ENCODE measurements around the gene ANXA6. TPM values are rescaled to one million over a fixed set of nuclear protein-coding genes. Genes with fewer than 3 reads are reported as not detected.
"Not testable (repeated sequence)": the region's sequence is repeated elsewhere in the genome, so short reads cannot be mapped to it uniquely, and the experiment has no call there.

The ANXA6 gene
- total RNA-seq, 2 donors from 2014 or later: 204 to 235 TPM

DNA sequence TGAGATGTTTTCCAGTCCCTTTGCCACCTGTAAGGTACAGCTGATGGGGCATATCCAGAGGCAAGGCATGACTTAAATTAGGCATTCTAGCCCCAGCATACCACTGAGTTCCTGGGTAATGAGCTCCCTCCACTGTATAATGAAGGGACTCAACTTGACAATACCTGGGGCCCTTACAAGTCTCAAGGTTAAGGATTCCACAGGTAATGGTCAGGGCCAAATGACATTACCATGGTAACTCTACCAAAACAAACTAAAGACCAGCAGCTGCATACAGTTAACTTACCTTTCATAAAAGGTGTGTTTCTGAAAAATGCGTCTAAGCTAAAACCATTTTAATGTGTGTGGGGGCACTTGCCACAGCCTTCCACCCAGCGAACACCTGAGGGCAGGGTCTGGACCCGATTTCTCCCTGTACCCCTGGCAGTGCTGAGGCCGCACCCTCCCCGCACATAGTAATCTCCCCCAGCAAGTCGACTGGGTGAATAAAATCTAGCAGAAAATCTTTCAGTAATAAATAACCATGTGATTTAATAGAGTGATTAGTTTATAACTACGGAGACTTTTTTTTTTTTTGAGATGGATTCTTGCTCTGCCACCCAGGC, 42.1 kb upstream of the ANXA6 start:
- Histone ChIP-seq H3K4me1 (ENCODE audit: control insufficient read depth, insufficient read depth, low read length) (no peaks in the 10 kb centered on the region), H3K27me3 (ENCODE audit: control insufficient read depth, insufficient read depth, low read length, poor library complexity, severe bottlenecking) (peaks cover 49% of the 10 kb centered on the region), H3K9ac (ENCODE audit: extremely low read depth, low read length, poor library complexity, severe bottlenecking) (no peak overlapping the region), H3K4me3 (ENCODE audit: low read length) (no peak overlapping the region), H3K9me3 (ENCODE audit: control insufficient read depth, low read length) (no peaks in the 10 kb centered on the region), H3K27ac (ENCODE audit: low read depth, low read length) (no peak overlapping the region), H3K36me3 (ENCODE audit: control insufficient read depth, insufficient read depth, low read length) (no peaks in the 10 kb centered on the region)
- WGBS, 2 experiments (ENCODE audit: insufficient coverage in 1 of 2, insufficient read length in 1 of 2): 92 to 100% methylated on average over 3 to 6 of the region's 7 CpGs
- Mint-ChIP-seq H3K36me3 (ENCODE audit: low read depth) (no peaks in the 10 kb centered on the region), H3K27ac (no peak overlapping the region), H3K4me1 (peaks cover 7% of the 10 kb centered on the region), H3K27me3 (ENCODE audit: insufficient read depth) (peaks cover 46% of the 10 kb centered on the region), H3K9me3 (no peaks in the 10 kb centered on the region), H3K4me3 (no peak overlapping the region)
- no peak for DNase-seq
- TF ChIP-seq, protein P1, sequence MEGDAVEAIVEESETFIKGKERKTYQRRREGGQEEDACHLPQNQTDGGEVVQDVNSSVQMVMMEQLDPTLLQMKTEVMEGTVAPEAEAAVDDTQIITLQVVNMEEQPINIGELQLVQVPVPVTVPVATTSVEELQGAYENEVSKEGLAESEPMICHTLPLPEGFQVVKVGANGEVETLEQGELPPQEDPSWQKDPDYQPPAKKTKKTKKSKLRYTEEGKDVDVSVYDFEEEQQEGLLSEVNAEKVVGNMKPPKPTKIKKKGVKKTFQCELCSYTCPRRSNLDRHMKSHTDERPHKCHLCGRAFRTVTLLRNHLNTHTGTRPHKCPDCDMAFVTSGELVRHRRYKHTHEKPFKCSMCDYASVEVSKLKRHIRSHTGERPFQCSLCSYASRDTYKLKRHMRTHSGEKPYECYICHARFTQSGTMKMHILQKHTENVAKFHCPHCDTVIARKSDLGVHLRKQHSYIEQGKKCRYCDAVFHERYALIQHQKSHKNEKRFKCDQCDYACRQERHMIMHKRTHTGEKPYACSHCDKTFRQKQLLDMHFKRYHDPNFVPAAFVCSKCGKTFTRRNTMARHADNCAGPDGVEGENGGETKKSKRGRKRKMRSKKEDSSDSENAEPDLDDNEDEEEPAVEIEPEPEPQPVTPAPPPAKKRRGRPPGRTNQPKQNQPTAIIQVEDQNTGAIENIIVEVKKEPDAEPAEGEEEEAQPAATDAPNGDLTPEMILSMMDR (conservative IDR thresholded peaks at IDR 0.05): no peak

DNA sequence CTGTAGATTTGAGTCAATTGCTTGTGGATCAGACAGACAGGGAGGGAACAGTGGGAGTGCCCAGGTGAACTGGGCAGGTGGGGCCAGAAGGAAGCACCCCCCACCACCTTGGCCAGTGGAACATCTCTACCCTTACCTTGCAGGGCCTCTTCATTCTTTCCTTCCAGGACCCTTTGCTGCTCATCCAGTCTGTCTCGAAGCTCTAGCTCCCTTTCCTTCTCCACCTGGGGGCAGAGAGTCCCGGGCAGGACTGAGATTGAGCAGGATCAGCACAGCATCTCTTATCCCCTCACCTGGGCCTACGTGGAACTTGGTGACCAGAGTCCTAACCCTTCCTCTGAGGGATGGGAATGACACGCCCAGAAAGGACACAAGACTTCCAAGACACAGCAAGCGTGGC, 41.3 kb upstream of the ANXA6 start:
- H3K36me3 ChIP-seq (ENCODE audit: control insufficient read depth, insufficient read depth, low read length): no peaks in the 10 kb centered on the region
- no peak for DNase-seq
- H3K27me3 ChIP-seq (ENCODE audit: control insufficient read depth, insufficient read depth, low read length, poor library complexity, severe bottlenecking): peaks cover 49% of the 10 kb centered on the region
- TF ChIP-seq, protein P1 (conservative IDR thresholded peaks at IDR 0.05): no peak
- peaks cover 7% of the 10 kb centered on the region for H3K4me1 Mint-ChIP-seq
- no peak overlapping the region for H3K27ac Mint-ChIP-seq
- H3K9ac ChIP-seq (ENCODE audit: extremely low read depth, low read length, poor library complexity, severe bottlenecking): no peak overlapping the region
- 75 to 84% methylated on average over 2 to 5 of the region's 5 CpGs for WGBS, 2 experiments (ENCODE audit: insufficient coverage in 1 of 2, insufficient read length in 1 of 2)
- H3K36me3 Mint-ChIP-seq (ENCODE audit: low read depth): no peaks in the 10 kb centered on the region
- H3K9me3 Mint-ChIP-seq: no peaks in the 10 kb centered on the region
- H3K4me3 Mint-ChIP-seq: no peak overlapping the region
- H3K27me3 Mint-ChIP-seq (ENCODE audit: insufficient read depth): peaks cover 46% of the 10 kb centered on the region
- no peak overlapping the region for H3K27ac ChIP-seq (ENCODE audit: low read depth, low read length)
- no peak overlapping the region for H3K4me3 ChIP-seq (ENCODE audit: low read length)
- H3K4me1 ChIP-seq (ENCODE audit: control insufficient read depth, insufficient read depth, low read length): no peaks in the 10 kb centered on the region
- no peaks in the 10 kb centered on the region for H3K9me3 ChIP-seq (ENCODE audit: control insufficient read depth, low read length)

DNA sequence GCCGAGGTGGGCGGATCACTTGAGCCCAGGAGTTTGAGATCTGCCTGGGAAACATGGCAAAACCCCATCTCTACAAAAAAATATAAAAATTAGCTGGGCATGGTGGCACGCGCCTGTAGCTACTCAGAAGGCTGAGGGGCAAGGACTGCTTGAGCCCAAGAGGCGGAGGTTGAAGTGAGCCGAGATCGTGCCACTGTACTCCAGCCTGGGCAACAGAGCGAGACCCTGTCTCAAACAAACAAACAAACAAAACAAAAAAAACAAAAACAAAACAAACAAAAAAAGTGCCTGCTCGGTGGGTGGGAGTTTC, 39.7 kb upstream of the ANXA6 start:
- peaks cover 40% of the 10 kb centered on the region for H3K27me3 ChIP-seq (ENCODE audit: control insufficient read depth, insufficient read depth, low read length, poor library complexity, severe bottlenecking)
- not testable (repeated sequence) for H3K27ac ChIP-seq (ENCODE audit: low read depth, low read length); H3K9me3 Mint-ChIP-seq; H3K9me3 ChIP-seq (ENCODE audit: control insufficient read depth, low read length); H3K36me3 ChIP-seq (ENCODE audit: control insufficient read depth, insufficient read depth, low read length); H3K36me3 Mint-ChIP-seq (ENCODE audit: low read depth); H3K4me1 Mint-ChIP-seq; H3K4me3 Mint-ChIP-seq; H3K4me1 ChIP-seq (ENCODE audit: control insufficient read depth, insufficient read depth, low read length); H3K9ac ChIP-seq (ENCODE audit: extremely low read depth, low read length, poor library complexity, severe bottlenecking); H3K4me3 ChIP-seq (ENCODE audit: low read length); H3K27ac Mint-ChIP-seq; DNase-seq
- peaks cover 37% of the 10 kb centered on the region for H3K27me3 Mint-ChIP-seq (ENCODE audit: insufficient read depth)
- 67 to 96% methylated on average over 2 to 8 of the region's 9 CpGs for WGBS, 2 experiments (ENCODE audit: insufficient coverage in 1 of 2, insufficient read length in 1 of 2)

Measured in endodermal cell (in vitro differentiated cells).